Measurements from ENCODE around the gene BTG4.

The BTG4 gene

DNA sequence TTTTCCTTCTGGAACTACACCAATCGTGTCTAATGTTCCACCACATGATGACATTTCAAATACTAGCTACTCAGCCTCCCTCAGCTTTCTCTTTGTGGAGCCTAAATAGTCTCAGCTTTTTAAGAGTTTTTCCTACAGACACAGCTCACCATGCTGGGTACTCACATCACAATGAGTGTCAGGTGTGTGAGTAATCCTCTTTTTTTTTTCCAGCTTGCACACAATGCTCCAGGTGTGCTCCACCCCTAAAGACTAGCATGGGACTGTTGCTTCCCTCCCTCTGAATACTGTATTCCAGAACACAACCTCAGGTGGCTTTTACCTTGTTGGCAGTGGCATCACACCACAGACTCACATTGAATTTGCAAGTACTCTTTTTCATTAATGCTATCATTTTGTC is 11.7 kb downstream of the BTG4 start:
- DNase-seq, result no peak

DNA sequence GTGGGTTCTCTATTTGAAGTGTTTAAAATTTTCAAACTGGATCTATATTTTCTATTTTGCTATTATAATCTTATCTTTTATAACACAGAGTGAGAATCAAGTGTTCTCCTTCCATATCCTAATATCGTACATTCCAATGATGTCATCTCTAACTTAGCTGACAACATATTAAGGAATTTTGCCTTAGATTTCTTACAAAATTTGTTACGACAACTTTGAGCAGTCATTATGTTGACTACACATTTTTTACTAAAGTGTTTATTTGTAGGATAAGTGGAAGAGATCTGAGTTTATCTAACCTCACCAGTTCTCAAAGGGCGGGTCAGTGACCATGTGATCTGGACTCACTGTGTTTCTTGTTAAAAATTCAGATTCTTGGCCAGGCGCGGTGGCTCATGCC is 12.7 kb downstream of the BTG4 start:
- no peak for DNase-seq

- no peak for DNase-seq
Measured at GRCh38 chr11:111494040-111494439, 18.1 kb downstream of the BTG4 start.

GRCh38 chr11:111490496-111490895 is 21.7 kb downstream of the BTG4 start:
- no peak for DNase-seq

GRCh38 chr11:111483431-111483830 is 28.8 kb downstream of the BTG4 start:
- no peak for DNase-seq

DNA sequence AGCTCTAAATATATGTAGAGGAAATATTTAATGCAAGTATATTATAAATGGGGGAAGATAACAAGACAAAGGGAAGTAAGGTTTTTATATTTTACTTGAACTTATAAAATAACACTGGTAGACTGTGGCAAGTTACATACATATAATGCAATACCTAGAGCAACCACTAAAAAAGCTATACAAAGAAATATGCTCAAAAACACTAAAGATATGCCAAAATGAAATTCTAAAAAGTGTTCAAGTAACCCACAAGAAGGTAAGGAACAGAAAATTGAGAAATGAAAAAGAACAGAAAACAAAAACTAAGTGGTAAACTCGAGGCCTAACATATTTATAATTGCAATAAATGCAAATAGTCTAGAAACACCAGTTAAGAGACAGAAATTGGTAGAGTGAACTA is 32.5 kb downstream of the BTG4 start:
- no peak for DNase-seq

DNA sequence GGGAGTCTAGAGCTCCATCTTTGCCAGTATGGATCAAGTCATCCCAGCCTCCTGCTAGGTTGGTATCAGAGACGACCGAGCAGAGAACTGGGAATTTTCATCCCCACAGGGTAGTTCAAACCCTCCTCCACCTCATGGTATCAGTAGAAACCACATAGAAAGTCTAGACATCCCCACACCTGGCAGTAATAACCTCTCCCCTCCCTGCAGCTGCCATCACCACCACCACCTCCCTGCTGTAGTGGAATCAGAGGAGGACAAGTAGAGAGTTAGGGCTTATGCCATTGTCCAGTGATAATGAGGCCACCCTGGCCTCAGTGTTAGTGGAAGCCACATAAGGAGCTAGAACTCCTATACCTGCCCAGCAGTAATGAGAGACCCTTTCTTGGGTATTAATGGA is 34.3 kb downstream of the BTG4 start:
- no peak for DNase-seq

DNA sequence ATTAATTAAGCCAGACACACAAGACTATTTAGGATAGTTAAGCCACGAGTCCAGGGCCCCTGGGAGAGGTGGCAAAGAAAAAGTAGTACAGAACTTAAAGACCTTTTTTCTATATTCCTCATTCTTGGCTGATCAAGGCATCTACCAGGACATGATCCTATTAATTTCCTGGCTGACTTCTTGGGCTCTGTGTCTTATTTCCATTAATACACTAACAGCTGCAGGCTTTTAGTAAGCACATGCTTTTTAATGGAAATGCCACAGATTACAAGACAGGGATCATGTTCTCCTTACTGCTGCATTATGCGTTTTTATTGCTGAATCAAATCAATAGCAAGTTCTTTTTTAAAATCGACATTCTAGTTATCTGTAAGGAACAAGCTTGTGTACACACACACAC is 35.2 kb downstream of the BTG4 start:
- no peak for DNase-seq

- DNase-seq, result no peak
Measured at GRCh38 chr11:111476366-111476765, 35.8 kb downstream of the BTG4 start.

DNA sequence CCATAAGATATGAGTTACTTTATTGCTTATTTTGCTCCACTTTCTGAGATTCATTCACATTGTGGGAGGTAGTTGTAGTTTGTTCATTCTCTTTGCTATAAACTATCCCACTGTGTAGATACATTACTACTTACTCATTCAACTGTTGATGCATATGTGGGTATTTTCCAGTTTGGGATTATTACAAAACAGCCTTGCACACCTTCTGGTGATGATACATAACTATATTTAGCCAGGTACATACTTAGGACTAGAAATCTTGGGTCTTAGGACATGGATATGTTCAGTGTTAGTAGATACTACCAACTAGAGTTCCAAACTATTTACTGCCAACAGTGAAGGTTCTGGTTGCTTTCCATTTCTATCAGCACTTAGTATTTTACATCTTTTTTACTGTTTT is 37.8 kb downstream of the BTG4 start:
- DNase-seq, result no peak

DNA sequence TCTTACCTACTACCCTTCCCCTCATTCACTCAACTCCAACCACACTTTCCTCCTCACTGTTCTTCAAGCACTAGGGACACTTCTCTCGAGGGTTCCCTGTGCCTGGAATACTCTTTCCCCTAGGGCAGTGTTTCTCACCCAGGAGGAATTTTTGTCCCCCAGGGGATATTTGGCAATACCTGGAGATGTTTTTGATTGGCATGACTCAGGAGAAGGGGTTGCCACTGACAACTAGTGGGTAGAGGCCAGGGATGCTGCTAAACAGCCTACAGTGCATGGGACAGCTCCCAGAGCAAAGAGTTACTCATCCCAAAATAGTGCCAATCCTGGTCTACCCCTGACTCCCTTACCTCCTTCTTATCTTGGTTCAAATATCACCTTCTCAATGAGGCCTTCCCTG is 40.0 kb downstream of the BTG4 start:
- DNase-seq, result no peak

DNA sequence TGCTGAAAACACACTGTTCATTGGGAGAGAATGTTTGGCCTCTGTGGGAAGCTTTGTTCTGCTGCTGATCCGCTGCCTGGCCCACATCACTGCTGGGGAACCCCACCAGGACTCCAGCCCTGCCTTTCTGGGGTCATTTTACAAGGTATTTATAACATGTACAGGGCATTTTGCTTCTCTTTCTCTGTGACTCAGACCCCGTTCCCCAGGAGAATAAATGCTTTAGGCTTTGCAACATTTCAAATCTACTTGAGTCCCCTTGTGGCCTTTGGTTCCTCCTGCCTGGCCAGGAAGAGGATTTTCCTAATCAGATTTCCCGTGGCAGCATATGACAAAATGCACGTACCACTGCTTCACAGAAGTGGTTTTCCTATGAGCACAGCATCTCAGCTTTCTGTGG is 43.0 kb downstream of the BTG4 start:
- DNase-seq, result no peak

DNA sequence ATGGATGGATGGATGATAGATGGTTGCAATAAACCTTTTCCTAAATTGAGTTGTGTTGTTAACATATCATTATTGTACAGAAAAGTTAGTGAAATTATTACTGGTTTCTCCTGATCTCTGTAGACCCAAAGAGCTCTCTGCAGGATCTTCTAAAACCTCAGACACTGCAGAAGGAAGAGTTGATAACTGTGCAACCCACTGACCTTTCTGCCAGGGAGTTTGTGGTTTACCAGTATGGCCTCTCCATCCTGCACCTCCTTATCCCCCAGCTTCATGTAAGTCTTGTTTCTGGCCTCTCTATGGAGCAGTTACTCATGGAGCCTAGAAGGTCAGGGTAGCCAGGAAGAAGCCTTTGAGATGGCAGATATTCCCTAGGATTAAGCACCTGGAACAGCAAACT is 45.6 kb downstream of the BTG4 start:
- DNase-seq, result no peak

DNA sequence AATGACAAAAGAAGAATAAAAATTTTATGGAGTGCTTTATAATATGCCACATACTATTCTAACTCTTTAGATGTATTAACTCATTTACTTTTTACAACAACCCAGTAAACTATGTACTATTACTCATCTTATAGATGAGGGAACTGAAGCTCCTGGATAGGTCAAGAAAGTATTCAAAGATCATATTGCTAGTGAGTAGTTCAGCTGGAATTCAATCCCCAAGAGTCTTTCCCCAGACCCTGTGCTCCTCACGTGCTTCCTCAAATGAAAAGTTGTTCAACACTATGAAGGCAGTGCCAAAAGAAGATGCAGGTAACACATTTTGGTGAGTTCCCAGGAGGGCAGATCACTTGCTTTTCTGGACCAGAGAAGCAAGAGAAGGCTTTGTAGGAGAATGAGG is 46.8 kb downstream of the BTG4 start:
- DNase-seq, result no peak

DNA sequence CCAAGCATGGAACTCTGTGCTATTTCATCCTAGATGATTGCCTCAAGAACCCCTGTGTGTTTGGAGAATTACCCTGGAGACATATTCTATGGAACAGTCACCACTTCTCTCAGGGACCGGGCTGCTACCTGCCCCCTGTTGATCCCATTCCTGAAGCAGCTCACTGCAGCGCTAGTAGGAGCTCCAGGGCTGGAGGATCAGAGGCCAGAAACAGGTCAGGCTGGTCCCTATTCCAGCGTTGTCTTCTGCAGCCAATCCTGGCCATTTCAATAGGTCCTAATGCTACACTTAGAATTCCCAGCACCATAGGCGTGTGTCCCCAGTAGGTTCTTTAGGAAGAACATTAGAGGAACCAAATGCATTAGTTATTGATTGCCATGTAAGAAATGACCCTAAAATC is 48.9 kb downstream of the BTG4 start:
- DNase-seq, result no peak

- DNase-seq, result no peak
Measured at GRCh38 chr11:111462329-111462728, 49.9 kb downstream of the BTG4 start.

- no peak for DNase-seq
Measured at GRCh38 chr11:111461460-111462235, 50.5 kb downstream of the BTG4 start.

- DNase-seq, result no peak
Measured at GRCh38 chr11:111460856-111461255, 51.3 kb downstream of the BTG4 start.

GRCh38 chr11:111460340-111460739 is 51.8 kb downstream of the BTG4 start:
- no peak for DNase-seq

DNA sequence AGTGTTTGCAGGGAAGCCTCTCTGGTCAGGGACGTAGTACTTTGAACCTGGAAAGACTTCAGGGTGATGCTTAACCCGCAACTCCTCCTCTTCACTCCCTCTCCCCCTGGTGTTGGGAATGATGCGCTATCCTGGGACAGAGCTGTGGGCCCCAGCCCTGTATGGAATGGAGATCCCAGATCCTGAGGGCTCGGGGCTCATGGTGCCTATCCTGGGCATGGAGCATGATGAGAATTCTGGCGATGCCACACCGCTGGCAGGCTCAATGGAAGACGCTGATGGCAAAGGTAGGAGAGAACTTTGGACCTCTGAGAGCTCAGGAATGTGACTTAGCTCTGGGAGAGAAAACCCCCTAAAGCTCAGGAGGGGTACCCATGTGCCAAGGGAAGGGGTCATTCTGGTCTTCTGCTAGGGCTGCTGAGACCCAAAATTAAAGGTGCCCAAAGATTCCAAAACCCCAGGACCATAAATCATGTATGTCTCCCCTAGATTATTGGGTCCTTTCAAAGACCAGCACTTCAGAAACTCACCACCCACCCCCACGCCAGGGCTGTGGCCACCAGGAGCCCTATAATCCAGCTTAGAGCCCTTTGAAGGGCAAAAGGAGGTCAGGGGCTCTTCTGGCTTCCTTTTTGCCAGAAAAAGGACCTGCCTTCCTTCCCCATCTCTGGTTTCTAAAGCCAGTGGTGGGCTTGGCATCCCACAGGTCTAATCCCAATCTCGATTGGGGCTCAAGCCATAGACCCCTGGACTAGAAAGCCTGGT is 52.5 kb downstream of the BTG4 start:
- DNase-seq, result no peak

DNA sequence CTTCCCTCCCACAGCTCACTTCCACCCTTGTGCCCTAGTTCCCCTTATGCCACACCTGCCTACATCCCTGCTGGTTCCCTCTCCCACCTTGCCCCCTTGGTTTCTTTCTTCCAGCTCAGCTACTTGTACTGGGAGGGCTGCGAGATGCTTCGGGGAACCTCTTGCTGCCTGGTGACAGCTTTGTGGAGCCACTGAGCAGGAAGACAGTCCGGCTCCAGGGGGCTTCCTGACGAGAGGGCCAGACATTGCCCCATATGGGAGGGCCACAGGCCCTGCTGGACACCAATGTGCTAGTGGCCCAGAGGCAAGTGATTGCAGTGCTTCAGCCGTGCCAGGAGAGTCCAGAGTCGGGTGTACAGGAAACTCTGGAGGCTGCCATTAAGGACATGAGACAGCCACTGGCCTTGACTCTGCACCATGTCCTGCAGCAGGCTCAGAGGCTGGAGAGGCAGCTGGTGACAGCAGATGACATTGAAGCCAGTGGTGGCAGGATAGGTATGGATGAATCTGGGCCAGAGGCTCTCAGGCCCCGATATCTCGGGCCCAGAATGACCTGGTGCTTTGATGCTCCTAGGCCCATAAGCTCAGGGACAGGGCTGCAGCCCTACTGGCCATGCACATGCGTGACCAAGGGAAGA is 54.3 kb downstream of the BTG4 start:
- DNase-seq, result no peak

DNA sequence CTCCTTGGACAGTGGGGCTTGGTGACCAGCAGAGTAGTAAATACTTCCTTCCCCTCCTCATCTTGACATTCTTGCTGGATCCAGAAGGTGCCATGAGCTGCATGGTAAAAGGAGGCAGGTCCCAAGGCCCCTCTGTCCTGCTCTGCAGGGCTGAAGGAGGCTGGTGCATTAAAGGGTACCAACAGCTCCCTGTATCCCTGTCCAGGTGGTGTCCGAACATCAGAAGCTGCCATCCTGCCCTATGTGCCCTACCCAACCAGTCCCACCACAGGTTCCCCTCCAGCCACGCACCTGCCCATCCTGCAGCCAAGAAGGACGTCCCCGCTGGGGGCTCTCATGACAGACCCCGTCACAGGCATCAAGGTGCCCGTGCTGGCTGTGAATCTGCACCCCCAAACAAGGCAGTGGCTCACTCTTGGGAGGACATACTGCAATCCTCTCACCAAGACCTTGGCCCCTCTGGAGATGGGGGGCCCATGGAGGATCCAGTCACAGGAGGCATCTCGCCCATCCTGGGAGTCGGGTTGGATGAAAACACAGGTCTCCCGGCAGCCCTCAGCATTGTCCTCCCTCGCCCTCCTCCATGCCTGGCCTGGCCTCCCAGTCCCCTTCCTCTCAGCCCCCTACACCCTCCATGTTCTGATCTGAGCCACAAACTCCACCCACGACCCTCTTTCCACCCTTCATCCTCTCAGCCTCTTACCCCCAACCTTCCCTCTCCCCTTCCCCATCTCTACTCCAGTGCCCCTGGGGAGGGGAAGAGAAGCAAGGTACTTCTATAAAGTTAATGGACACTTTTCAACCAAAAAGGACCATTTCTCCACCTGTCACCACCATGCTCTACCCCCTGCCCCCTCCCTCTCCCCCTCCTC is 55.1 kb downstream of the BTG4 start:
- DNase-seq, result no peak
